NB4 (cell line): ENCODE measurements around the gene WDR19.

Experiments used
- CTCF ChIP-seq: IDR thresholded peaks from one replicate; pipeline ENCODE4 v1.5.1; 2012; ENCODE audit warnings: low read depth, low read length
- MAX ChIP-seq: IDR thresholded peaks from 2 replicates; pipeline ENCODE4 v1.6.1; 2011; ENCODE audit warnings: low read depth, low read length
- MYC ChIP-seq: IDR thresholded peaks from 2 replicates; pipeline ENCODE4 v1.6.1; 2011; ENCODE audit warnings: low read depth, low read length
- POLR2A ChIP-seq: IDR thresholded peaks from 2 replicates; pipeline ENCODE4 v1.6.1; 2011; ENCODE audit warnings: mild to moderate bottlenecking; ENCODE audit not compliant: insufficient read length; ENCODE audit errors: extremely low read depth

DNA sequence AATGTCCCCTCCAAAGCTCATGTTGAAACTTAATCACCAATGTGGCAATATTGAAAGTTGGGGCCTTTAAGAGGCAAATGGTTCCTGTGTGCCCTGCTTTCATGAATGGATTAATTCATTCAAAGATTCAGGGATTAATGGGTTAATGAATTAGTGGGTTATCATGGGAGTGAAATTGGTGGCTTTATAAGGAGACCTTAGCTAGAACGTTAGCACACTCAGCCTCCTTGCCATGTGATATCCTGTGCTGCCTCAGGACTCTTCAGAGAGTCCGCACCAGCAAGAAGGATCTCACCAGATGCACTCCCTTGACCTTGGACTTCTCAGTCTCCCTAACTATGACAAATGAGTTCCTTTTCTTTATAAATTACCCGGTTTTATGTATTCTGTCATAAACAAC lies 2.6 kb upstream of the WDR19 start:
- TF ChIP-seq CTCF (no peak), MAX (no peak), POLR2A (no peak), MYC (no peak)
